ENCODE measurements around the gene NKAIN4.

NKAIN4 gene

DNA sequence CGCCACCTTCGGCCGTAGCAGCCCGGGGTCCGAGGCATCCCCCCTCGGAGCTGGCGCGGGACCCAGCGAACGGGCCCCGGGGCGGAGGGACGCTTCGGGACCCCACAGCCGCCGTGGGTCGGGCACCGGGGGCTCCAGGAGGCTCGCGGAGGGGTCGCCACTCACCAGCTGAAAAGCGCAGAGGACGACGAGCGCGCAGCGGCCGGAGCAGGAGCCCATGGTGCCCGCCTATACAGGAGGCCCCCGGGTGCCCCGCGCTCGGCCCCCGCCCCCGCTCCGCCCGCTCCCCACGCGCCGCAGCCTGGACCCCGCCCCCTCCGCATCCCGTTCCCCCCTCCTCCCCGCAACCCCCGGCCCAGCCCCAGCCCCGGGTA lies at the start of gene NKAIN4:
TSS of gene NKAIN4 (minus strand) at position 232 of the 374 bp plus-strand sequence. CDS start at position 219, 13 bp downstream.
- DNase-seq (ENCODE audit: low read depth in 2 of 3, low spot score in 1 of 3), result no peak

- no peak for DNase-seq (ENCODE audit: low read depth in 2 of 3, low spot score in 1 of 3)
Observed at GRCh38 chr20:63303095-63303666, 48.9 kb upstream of the NKAIN4 start.

- DNase-seq (ENCODE audit: low read depth in 2 of 3, low spot score in 1 of 3), result no peak
Observed at GRCh38 chr20:63301671-63302070, 47.4 kb upstream of the NKAIN4 start.

GRCh38 chr20:63298731-63299312 lies 44.6 kb upstream of the NKAIN4 start:
- DNase-seq (ENCODE audit: low read depth in 2 of 3, low spot score in 1 of 3), result no peak

DNA sequence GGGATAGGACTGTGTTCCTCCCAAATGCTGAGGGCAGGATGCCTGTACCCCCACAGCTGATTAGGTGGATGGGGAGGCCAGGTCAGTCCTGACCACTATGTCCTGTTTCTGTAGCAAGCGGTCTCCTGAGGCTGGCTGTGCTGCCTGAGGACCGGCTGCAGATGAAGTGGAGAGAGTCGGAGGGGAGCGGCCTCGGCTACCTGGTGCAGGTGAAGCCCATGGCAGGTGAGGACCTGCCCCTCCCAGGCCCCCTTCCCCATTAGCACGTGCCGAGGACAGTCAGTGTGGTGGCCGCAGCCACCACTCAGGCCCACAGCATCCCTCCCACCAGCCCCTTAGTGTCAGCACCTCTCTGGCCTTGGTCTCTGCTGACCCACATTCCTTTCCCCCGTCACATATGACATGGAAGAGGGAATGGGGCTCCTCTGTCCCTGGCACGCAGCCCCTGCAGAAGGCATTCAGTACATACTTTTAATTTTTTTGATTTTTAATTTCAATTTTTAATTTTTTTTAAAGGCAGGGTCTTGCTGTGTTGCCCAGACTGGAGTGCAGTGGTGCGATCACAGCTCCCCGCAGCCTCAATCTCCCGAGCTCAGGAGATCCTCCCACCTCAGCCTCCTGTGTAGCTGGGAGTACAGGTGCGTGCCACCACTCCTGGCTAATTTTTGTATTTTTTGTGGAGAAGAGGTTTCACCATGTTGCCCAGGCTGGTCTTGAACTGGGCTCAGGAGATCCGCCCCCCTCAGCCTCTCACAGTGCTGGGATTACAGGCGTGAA lies 43.7 kb upstream of the NKAIN4 start:
- DNase-seq (ENCODE audit: low read depth in 2 of 3, low spot score in 1 of 3), result no peak

DNA sequence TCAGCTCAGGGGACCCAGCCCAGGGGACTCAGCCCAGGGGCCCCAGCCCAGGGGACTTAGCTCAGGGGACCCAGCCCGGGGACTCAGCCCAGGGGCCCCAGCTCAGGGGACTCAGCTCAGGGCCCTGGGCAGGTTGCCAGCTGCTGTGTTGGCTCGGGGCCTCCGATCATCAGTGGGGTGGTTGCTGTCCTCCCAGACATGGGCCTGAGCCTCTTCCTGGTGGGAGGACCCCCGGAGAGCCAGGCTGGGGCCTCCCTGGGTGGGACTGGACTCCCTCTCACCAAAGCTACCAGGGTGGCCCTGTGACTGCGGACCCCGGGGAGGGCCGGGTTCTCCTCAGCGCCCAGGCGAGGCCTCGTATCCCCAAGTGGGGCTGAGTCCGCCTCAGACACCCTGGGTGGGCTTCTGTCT lies 43.1 kb upstream of the NKAIN4 start:
- no peak for DNase-seq (ENCODE audit: low read depth in 2 of 3, low spot score in 1 of 3)

DNA sequence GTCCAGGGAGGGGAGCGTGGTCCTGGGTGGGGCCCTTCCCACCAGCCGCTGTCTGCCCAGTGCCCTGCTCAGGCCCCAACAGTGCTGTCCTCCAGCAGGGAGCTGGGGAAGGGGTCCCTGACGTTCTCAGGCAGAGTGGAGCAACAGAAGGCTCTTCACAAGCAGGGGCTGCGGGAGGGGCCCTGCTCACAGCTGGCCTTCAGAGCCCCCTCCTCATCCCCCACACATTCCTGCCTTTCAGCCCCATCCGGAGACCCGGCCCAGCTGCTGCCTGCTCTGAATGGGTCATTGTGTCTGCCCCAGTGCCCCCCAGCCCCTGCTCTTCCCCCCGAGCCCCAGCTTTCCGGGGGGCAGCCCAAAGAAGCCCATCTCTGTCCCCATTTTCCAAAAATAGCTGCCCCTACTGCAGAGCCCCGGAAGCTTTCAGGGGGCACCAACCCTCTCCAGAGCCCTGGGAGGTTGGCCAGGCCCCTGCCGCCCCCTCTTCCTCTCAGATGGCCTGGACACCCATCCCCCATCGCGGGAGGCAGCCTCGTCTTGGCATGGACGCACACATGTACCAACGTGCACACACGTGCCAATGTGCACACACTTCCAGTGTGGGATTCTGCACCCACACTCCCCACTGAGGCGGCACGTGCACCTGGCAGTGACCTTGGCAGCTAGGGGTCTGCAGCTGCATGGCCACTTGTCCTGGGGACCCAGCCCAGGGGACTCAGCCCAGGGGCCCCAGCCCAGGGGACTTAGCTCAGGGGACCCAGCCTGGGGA lies 42.5 kb upstream of the NKAIN4 start:
- DNase-seq (ENCODE audit: low read depth in 2 of 3, low spot score in 1 of 3), result no peak

DNA sequence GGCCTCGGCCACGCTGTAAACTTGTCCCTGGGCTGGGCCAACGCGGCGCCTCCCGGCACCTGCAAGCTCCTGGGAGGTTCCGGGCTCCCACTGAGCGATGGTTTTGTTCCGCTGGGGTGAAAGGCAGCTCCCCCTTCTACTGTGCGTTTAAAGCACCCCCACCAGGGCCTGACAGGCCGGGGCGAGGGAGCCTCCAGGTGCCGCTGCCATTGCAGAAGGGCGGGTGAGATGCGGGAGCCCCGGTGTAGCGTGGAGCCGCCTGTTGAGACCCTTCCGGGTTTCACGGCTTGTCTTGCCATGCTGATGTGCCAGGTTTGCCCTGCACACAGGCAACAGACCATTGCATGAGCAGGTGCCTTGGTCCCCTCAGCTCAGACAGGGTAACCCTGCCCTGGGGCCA lies 41.6 kb upstream of the NKAIN4 start:
- DNase-seq (ENCODE audit: low read depth in 2 of 3, low spot score in 1 of 3), result no peak

DNA sequence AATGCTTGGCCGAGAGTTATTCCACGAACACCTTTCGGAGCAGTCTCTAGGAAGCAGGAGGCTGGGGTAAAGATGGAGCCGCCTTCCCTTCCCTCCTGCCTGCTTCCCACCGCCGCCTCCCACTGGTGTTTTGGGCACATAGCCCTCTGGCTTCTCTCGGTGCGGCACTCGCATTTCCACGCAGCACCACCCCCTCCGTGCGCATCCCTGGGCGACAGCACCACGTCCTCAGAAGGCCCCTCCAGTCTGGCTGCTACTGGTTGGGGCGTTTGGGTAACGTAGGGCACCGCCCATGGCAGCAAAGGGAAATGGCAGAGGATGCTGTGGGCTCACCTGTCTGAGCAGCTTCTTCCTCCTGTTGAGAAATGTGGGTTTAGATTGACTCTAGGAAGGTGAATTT lies 41.2 kb upstream of the NKAIN4 start:
- no peak for DNase-seq (ENCODE audit: low read depth in 2 of 3, low spot score in 1 of 3)

GRCh38 chr20:63295018-63295417 lies 40.8 kb upstream of the NKAIN4 start:
- DNase-seq (ENCODE audit: low read depth in 2 of 3, low spot score in 1 of 3), result no peak

DNA sequence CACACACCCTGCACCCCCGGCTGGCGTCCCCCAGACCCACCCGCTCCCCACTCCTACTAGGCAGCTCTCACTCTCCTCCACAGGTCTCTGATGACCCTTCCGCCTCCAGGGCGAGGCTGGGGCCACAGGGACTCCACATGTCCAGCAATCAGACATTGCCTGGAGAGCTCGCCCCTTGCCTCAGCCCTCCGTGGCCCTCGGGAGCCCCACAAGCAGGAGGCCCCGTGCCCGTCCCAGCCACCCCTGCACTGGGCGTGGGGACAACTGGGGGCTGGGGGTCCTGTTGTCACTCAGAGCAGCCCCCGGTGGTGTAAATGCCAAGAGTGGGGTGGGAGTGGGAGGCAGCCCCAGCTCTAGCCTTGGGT lies 40.3 kb upstream of the NKAIN4 start:
- no peak for DNase-seq (ENCODE audit: low read depth in 2 of 3, low spot score in 1 of 3)

DNA sequence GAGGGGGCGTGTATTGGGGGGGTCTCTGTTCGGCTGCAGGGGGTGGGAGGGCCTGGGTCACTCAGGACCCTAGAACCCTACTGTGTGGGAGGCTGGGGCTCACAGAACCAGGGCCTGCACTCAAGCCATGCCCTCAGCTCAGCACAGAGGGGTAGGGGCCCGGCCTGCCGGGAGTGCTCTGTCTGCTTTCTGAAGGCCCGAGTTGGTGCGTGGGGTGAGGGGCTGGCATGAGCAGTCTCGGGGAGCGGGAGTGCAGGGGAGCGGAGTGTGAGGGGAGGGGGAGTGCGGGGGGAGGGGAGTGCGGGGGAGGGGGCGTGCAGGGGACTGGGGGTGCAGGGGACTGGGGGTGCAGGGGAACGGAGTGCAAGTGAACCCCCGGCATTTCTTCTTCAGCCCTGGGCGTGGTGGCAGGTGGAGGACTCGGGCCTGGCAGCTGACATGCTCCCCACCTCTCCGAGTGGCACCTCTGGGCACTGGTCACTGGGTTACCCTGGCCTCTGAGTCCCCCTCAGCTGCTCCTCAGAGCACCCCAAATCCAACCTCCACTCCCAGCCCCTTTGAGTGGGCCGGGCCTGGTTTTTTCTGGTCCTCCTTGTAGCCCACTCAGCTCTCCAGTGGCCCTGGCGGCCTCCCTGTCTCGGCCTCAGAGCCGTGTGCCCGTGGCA lies 39.7 kb upstream of the NKAIN4 start:
- DNase-seq (ENCODE audit: low read depth in 2 of 3, low spot score in 1 of 3), result no peak

- DNase-seq (ENCODE audit: low read depth in 2 of 3, low spot score in 1 of 3), result no peak
Observed at GRCh38 chr20:63293456-63293855, 39.2 kb upstream of the NKAIN4 start.

DNA sequence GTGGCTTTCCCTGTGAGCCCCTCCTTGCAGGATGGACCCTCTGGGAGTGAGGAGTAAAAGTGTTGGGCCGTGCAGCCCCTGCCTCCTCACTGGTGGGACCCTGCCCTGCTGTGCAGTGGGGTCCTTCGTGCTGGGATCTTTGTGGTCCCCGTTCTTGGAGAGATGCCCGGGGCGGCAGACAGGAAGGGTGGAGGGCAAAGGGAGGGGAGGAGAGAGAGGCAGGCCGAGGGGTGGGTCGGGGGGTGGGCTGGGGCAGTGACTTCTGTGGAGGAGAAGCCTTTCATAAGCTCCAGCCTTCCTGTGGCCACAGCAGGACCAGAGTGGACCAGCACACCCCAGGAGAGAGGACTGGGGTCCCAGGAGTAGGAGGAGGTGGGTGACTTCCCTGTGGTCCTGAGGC lies 38.6 kb upstream of the NKAIN4 start, which contains the start of gene COL20A1:
TSS of gene COL20A1 (plus strand) at position 283 of the 400 bp plus-strand sequence. CDS start 1,922 bp downstream, outside the sequence.
- no peak for DNase-seq (ENCODE audit: low read depth in 2 of 3, low spot score in 1 of 3)

GRCh38 chr20:63292292-63292701 lies 38.0 kb upstream of the NKAIN4 start:
- DNase-seq (ENCODE audit: low read depth in 2 of 3, low spot score in 1 of 3), result no peak

DNA sequence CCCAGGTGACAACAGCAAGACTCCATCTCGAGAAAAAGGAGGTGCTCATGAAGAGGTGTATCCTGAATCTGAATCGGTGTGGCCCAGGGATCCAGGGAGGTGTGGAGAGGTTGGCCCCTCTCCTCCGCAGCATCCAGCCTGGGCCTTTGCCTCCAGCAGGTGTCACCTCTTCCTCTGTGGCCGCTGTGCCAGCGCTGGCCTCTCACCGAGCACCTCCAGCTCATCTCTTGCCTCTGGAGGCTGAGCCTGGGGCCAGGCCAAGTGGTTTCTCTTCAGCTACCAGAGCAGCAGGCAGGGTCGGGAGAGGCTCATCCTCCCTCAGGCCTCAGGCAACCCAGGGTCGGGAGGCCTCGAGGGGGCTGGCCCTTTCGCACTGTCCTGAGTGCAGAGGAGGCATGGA lies 37.5 kb upstream of the NKAIN4 start:
- DNase-seq (ENCODE audit: low read depth in 2 of 3, low spot score in 1 of 3), result no peak

GRCh38 chr20:63290677-63291472 lies 36.6 kb upstream of the NKAIN4 start:
- DNase-seq (ENCODE audit: low read depth in 2 of 3, low spot score in 1 of 3), result peak; percentile 31 to 62 (median 56)

DNA sequence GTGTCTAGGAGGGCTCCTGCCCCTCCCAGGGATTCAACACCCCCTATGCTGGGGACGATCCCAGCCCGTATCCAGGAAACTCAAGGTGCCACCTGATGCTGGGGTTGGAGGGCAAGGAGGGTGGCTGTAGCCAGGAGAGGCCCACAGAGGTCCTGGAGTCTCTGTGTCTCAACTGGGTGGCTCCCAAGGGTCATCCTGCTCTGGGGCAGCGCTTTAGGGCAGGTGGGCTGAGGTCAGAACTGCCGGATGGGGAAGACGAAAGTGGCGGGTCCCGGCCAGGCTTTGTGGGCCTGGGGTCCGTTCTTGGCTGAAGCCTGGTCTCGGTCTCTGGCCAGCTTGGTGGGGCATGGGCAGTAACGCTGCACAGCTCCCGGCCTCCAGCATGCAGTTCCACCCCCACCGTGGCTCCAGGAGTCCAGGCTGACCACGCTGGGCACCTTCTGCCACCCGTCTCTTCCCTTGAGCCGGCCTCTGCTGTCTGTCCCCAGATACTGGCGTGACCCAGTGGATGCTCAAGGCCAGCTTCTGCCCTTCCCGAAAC lies 35.9 kb upstream of the NKAIN4 start:
- no peak for DNase-seq (ENCODE audit: low read depth in 2 of 3, low spot score in 1 of 3)

DNA sequence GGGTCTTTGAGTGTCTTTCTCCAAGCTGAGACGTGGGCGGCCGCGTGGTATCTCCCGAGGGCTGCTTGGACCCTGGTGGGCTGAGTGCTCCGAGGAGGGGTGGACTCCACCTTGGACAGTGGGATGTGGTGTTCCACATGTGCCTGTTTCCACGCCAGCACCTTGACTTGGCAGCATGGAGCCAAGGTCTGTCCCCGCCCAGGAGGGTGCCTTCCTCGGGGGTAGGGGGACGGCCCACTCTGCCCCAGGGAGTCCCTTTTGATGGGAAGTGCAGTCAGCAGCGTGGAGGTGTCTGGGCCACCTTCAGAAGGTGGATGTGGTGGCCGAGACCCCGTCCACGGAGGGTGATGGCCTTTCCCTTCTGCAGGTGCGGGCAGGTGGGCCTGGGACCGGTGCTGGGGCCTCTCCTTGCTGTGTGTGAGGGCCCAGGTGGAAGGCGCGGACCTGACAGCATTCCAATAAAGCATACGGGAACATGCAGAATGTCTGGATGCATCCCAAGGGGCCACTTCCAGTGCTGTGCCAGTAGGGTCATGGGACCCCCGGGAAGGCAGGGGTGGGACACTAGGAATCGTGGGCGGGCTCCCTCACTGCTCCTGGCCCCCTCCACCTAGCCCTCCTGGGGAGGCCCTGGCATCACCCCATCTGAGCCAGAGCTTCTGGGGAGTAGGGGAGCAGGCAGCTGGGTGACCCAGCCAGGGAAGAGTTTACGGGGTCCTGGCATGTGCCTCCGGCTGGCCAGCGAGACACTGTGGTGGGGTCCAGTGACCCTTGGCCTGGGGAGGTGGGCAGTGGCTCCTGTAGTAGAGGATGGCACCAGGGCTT lies 35.3 kb upstream of the NKAIN4 start:
- DNase-seq (ENCODE audit: low read depth in 2 of 3, low spot score in 1 of 3), result no peak
